Measurements from ENCODE around the gene CYB5D1.

CYB5D1 gene

DNA sequence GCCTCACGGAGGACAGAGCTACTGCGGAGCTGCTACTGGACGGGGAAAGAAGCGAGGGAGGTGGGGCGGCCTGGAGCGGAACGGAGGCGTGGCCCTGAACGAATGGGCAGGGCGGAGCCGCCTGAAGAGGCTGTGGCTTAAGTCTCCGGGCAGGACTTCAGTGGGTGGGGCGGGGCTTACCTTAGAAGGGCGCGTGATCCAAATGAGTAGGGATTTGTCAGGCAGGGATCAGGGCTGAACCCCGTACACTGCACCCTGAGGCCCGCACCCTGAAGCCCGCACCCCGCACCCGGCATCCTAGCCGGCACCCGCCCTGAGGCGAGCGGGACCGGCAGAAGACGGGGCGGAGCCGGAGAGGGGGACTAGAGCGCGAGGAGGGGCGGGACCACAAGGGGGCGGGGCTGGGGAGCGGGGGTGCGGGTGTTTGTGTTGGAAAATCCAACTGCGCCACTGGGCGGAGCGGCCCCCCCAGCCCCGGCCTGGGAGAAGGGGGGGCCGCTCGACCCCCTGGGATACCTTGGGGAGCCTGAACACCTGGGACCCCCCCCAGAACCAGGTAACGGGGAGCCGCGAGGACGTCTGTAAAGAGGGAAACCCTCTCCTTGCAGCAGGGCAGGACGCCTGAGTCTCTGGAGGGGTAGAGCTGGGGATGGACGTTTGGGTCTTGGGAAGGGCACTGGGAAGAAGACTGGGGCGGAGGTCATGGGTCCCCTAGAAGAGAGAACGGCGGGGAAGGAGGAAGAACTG, 23.8 kb upstream of the CYB5D1 start, which contains the start of gene KDM6B:
Gene KDM6B (plus strand): TSS at position 423 of the 747 bp plus-strand sequence. CDS start 11,338 bp downstream, outside the sequence.
- peak; percentile 89 for DNase-seq (ENCODE audit: low spot score)

DNA sequence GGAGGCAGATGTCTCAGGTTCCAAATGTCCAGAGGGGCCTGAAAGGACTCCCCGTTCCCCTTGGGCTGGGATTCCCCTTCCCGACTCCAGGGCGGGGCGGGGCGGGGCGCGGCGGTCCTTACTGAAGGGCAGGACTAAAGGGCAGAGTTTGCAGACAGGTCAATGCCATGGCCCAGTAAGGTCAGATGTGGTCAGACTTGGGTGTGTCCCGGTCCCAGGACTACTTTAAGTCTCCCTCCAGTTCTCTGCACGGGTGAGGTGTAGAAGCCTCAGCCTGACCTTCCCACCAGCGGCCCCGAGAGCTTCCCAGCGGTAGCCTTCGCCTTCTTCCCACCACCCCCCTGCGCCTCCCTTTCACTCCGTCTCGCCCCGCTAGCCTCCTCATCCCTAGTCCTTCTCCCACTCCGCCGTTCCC, 23.3 kb upstream of the CYB5D1 start:
- no peak for DNase-seq (ENCODE audit: low spot score)

GRCh38 chr17:7834957-7835813, 22.6 kb upstream of the CYB5D1 start:
- DNase-seq (ENCODE audit: low spot score) = peak; percentile 87

- no peak for DNase-seq (ENCODE audit: low spot score)
Observed at GRCh38 chr17:7835814-7836595, 21.8 kb upstream of the CYB5D1 start.

- peak; percentile 55 for DNase-seq (ENCODE audit: low spot score)
Observed at GRCh38 chr17:7836596-7837407, 21.0 kb upstream of the CYB5D1 start.

DNA sequence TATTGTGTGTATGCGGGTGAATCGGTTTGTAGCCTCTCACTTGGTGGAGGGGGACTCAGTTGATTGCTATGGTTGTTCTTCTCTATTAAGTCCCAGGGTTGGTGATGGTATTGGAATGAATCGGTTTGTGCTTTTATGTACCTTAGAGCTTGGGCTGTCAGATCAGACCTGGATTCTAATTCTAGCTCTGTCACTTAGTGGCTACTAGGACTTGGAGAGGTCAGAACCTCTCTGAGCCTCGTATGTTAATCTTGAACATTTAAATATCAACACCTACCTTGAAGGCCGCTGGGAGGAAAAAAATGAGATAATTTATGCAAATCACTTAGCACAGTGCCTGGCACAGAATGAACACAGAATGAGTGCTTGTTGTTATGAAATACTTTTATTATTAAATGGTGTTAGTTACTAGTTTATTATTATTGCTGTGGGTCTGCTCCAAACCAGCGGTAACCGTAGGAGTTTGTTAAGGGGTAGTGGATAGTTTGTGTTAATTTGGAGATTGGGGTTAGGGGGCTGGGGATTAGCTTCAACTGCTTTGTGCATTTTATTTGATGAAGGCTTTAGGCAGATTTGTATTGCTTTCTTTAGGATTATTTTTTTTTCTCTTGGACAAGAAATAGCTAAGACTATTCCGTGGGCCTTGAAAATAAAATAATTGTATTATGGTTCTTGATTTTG, 20.3 kb upstream of the CYB5D1 start:
- DNase-seq (ENCODE audit: low spot score) = no peak

DNA sequence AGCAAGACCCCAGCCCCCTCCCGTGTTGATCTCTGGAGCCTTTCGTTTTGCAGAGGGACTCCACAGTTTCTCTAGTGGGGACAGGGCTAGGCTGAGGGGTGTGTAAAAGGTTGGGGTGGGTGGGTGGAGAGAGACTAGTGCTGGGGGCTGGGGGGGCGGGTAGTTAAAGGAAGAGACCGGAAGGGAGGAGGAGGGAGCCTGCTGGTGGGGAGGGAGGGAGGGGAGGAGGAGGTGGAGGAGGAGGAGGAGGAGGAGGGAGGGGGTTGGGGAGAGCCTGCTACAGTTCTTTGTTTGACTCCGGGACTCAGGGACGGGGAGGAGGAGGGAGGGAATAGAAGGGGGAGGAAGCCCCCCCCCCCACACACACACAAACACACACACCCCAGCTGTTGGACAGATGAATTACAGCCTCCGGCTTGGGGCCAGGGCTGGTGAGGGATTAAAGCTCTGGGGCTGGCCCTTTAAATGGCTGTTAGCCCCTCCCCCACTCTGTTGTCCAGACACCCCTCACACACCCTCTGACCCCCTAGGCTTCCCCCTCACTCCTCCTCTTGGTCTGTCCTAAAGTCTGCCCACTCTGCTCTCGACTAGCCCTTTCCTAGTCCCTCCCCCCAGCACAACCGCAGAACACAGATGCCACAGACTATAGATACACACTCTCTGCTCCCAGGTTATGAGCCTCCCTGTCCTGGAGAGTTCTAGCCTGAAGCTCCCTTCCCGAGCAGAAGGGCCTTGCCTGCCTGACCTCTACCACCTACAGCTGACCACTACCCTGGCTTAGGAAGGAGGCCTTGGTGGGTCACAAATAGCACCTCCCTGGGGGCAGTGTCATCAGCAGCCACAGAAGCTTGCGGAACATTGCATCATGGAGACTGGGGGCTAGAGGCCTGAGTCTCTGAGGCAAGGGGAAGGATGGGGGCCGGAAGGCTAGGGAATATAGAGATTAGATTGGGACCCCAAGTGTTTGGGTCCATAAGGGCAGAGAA, 19.4 kb upstream of the CYB5D1 start:
- no peak for DNase-seq (ENCODE audit: low spot score)

DNA sequence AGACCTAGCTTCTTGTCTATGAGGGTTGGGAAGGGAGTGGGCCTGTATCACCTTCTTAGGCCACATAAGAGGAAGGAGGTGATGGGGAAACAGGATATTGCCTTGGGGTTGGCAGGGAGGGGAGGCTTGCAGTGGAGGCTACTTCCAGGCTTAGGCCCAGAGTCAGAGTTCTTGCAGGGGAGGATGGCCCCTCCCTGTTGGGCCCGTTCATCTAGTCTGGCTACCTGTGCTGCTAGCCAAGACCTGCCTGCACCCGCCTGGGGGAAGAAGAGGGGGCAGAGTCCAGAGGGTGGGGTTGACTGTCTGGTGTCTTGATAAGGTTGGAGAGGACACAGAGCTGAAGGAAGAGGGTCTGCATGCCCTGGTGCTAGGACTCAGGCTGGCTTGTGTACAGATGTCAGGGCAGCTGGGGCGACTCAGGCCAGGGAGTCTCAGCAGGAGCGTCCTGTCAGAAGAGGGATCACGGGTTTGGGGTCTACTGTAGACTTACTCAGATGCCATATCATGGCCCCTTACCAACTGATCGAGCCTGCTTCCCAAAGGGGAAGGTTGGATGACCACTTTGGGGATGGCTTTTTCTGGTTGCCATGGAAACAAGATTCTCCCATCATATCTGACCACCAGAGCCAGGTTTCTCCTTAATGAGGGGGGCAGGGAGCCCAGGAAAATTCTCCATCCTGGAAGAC, 18.5 kb upstream of the CYB5D1 start:
- DNase-seq (ENCODE audit: low spot score) = no peak

GRCh38 chr17:7839876-7840261, 17.9 kb upstream of the CYB5D1 start:
- DNase-seq (ENCODE audit: low spot score) = no peak

DNA sequence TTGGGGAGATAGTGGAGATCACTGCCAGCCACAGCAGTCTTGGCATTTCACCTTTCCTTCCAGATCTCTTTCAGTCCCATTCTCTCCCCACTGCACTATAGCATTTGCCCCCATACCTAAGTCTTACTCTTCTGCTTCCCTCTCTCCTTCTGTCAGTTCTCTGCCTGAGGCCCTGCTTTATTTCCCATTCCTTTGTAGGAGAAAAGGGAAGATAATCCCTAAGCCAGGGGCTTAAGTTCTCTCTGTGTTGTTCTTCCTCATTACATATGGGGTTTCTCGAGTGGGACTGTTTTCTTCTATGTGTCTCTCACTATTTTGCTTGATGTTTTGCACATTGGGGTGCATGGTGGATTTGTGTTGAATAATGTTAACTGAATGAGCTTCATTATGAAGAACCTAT, 17.4 kb upstream of the CYB5D1 start:
- no peak for DNase-seq (ENCODE audit: low spot score)

DNA sequence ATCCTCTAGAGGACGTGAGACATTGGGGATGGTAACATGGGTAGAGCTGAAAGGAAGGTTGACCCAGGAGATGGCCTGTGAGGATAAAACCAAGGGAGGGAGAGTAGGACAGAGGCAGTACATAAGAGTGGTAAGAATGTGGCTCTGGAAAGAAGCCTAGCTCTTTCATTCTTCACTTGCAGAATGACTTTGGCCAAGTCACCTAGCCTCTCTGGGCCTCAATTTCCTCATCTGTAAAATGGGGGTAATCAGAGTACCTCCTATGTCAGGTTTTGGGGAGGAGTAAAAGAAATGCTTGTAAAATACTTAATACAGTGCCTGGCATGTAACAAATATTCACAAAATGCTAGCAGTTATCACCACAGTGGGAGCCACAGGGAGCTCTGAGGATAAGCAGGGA, 16.9 kb upstream of the CYB5D1 start:
- DNase-seq (ENCODE audit: low spot score) = no peak

DNA sequence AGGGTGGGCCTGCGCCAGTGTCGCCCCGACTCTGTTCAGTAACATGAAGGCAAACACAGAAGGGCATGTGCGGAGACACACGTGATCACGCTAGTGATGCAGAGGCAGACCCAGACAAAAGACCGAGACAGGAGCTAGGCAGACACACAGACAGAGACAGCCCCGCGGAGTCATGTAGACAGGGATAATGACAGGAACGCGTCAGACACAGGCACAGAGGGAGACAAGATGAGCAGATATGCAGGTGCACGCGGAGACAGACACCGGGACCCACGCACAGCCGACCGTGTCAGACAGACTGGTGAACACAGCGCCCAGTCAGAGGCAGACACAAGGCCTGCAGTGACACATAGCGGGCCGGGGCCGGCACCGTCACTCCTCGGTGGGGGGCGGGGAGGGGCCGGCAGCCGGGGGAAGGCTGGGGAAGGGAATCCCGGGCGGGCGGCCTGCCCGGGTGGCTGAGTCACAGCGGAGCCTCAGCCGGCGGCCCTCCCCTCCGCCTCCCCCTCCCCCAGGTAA, 16.3 kb upstream of the CYB5D1 start:
- peak; percentile 52 for DNase-seq (ENCODE audit: low spot score)

DNA sequence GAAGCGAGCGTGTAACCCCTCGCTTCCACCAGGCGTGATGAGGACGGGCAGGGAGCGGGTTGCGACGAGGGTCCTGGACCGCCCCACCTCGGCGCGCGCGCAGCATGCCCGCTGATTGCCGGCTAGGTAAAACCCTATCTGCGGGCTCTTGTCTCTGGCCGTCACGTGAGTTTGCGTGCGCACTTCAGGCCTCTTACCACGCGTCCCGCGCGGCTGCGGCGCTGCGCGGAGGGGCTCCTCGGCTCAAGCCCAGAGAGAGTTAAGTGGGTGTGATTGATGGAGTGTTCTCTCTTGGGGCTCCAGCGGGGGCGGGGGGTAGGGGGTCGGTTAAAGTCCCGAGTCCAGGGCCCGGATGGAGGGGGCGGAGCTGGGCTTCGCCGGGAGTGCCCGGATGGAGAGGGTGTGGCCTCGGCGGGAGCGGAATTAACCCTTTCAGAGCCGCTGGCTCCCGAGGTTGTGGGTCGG, 15.9 kb upstream of the CYB5D1 start:
- peak; percentile 76 for DNase-seq (ENCODE audit: low spot score)

GRCh38 chr17:7842380-7843256, 15.2 kb upstream of the CYB5D1 start:
- no peak for DNase-seq (ENCODE audit: low spot score)

DNA sequence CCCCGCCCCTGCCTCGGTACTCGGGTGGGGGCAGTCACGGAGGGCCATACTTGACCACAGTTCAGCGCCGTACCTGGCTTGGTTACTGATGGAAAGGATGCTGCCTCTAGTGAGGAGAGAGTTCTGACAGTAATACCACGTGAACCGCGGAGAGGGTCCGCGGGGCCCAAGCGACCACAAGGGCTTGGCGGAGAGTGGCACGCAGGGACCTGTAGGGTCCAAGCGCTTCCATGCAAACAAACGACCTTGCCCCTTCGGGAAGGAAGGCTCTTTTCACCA, 14.6 kb upstream of the CYB5D1 start:
- no peak for DNase-seq (ENCODE audit: low spot score)

GRCh38 chr17:7843536-7844291, 14.1 kb upstream of the CYB5D1 start:
- peak; percentile 70 for DNase-seq (ENCODE audit: low spot score)

All from iPS-NIHi11 (cell line).